Stimulated activated CD4-positive, alpha-beta T cell treated with anti-CD3 and anti-CD28 coated beads, Interleukin-4, amount 100 ng/mL, for 4 hours (primary cell): ENCODE results near the gene MAFF.
"Not testable (repeated sequence)": the region's sequence is repeated elsewhere in the genome, so short reads cannot be mapped to it uniquely, and the experiment has no call there.

Experiments used
- DNase-seq, 2 experiments: peaks; one replicate each; pipeline ENCODE4 v3.0.0-alpha.2; 2020

The MAFF gene

GRCh38 chr22:38177926-38178604, 23.7 kb upstream of the MAFF start:
- DNase-seq: no peak

GRCh38 chr22:38178605-38178937, 23.2 kb upstream of the MAFF start:
- not testable (repeated sequence) for DNase-seq

- DNase-seq: peak in 1 of 2 experiments; percentile 13
These were observed 20.8 kb upstream of the MAFF start for GRCh38 chr22:38180841-38181452.

GRCh38 chr22:38181453-38182200, 20.2 kb upstream of the MAFF start, which contains the start of gene PLA2G6:
Gene PLA2G6 (minus strand): TSS chr22:38181830. CDS start chr22:38169426, 12,404 bp downstream.
- peak; percentile 94 to 95 for DNase-seq

- no peak for DNase-seq
These were observed 17.0 kb upstream of the MAFF start for GRCh38 chr22:38184788-38185187.

- no peak for DNase-seq
These were observed 15.4 kb upstream of the MAFF start for GRCh38 chr22:38186429-38186828.

- DNase-seq: no peak
These were observed 14.2 kb upstream of the MAFF start for GRCh38 chr22:38187413-38188212.

GRCh38 chr22:38189104-38189503, 12.7 kb upstream of the MAFF start:
- DNase-seq: no peak

- DNase-seq: no peak
These were observed 11.2 kb upstream of the MAFF start for GRCh38 chr22:38190581-38190980.

- DNase-seq: no peak
These were observed 10.7 kb upstream of the MAFF start for GRCh38 chr22:38191055-38191454.

- DNase-seq: no peak
These were observed 9.9 kb upstream of the MAFF start for GRCh38 chr22:38191731-38192474.

GRCh38 chr22:38192475-38192863, 9.3 kb upstream of the MAFF start:
- DNase-seq: no peak

GRCh38 chr22:38193580-38193979, 8.2 kb upstream of the MAFF start:
- DNase-seq: no peak

- no peak for DNase-seq
These were observed 4.9 kb upstream of the MAFF start for GRCh38 chr22:38196791-38197419.

GRCh38 chr22:38199826-38200559, 1.8 kb upstream of the MAFF start:
- no peak for DNase-seq

- DNase-seq: no peak
These were observed 453 bp upstream of the MAFF start for GRCh38 chr22:38201371-38201710.

GRCh38 chr22:38202437-38203089, 769 bp downstream of the MAFF start:
- DNase-seq: peak; percentile 43 to 47

- peak in 1 of 2 experiments; percentile 26 for DNase-seq
These were observed 1.5 kb downstream of the MAFF start for GRCh38 chr22:38203090-38203810.

GRCh38 chr22:38203855-38204514, 2.2 kb downstream of the MAFF start:
- DNase-seq: no peak

GRCh38 chr22:38204784-38205183, 3.0 kb downstream of the MAFF start:
- DNase-seq: no peak
